T-cell (primary cell): ENCODE measurements around the gene MRPL4. TPM values are rescaled to one million over a fixed set of nuclear protein-coding genes. Genes with fewer than 3 reads are reported as not detected.

Source experiments
- ATAC-seq, 4 experiments: fragments of 200-7000 bp in 3 of 4; fragments of 150-1000 bp in 1 of 4; cut with Tn5 transposase; replicated peaks in 1 of 4; 1 replicate in 3 of 4; 2 replicates in 1 of 4; pipeline ENCODE4 v1.10.0; 2021; ENCODE audit warnings: moderate library complexity in 3 of 4, mild to moderate bottlenecking in 2 of 4, moderate number of reproducible peaks in 1 of 4
- CTCF ChIA-PET, 2 donors: fragments of 300-600 bp; sonication (Branson Sonifier 250); formaldehyde crosslinking; loops; one replicate each; lab custom pipeline; 2022; ENCODE audit warnings: antibody characterized with exemption in 2 of 2; lab: Charles Lee
- POLR2A ChIA-PET, 2 donors: fragments of 300-600 bp; sonication (Branson Sonifier 250); formaldehyde crosslinking; loops; one replicate each; lab custom pipeline; 2022; ENCODE audit warnings: antibody characterized with exemption in 2 of 2; lab: Charles Lee
- DNase-seq, 35 experiments: peaks; one replicate each; pipeline versions ENCODE4 v3.0.0 to v3.0.0-alpha.2; 2013 to 2023
- H3K27ac ChIP-seq: one replicate; pipeline ENCODE4 v1.5.1; 2013; ENCODE audit warnings: low read length
- H3K27me3 ChIP-seq, 2 experiments: replicated peaks in 1 of 2; 1 replicate in 1 of 2; 2 replicates in 1 of 2; pipeline versions ENCODE4 v1.6.1 to v1.7.0; 2013; ENCODE audit warnings: low read length in 1 of 2, mixed read lengths in 1 of 2; ENCODE audit not compliant: control insufficient read depth in 2 of 2, insufficient read depth in 2 of 2; ENCODE audit errors: extremely low read depth in 1 of 2
- H3K36me3 ChIP-seq, 2 donors: 1 replicate in 1 of 2; 2 replicates in 1 of 2; pipeline versions ENCODE4 v1.6.1 to v1.7.0; 2013; ENCODE audit warnings: low read length in 1 of 2; ENCODE audit not compliant: control insufficient read depth in 2 of 2, insufficient read depth in 1 of 2; ENCODE audit errors: extremely low read depth in 1 of 2
- H3K4me1 ChIP-seq, 2 experiments: 1 replicate in 1 of 2; 2 replicates in 1 of 2; pipeline versions ENCODE4 v1.6.1 to v1.7.0; 2013; ENCODE audit warnings: low read length in 2 of 2, mixed read lengths in 1 of 2; ENCODE audit not compliant: insufficient read depth in 2 of 2, control insufficient read depth in 1 of 2; ENCODE audit errors: extremely low read depth in 1 of 2
- H3K4me3 ChIP-seq, 2 donors: 1 replicate in 1 of 2; 2 replicates in 1 of 2; pipeline versions ENCODE4 v1.5.1 to v1.7.0; 2013; ENCODE audit warnings: mild to moderate bottlenecking in 2 of 2, low read length in 1 of 2, moderate library complexity in 1 of 2; ENCODE audit not compliant: control insufficient read depth in 1 of 2; ENCODE audit errors: extremely low read depth in 1 of 2
- H3K9me3 ChIP-seq: 2 replicates; pipeline ENCODE4 v1.7.0; 2013
- H3K27ac Mint-ChIP-seq, 2 donors: one replicate each; pipeline ENCODE4 v1.8.0; 2020 to 2021; ENCODE audit warnings: mild to moderate bottlenecking in 2 of 2, mixed read lengths in 2 of 2
- H3K27me3 Mint-ChIP-seq, 2 donors: one replicate each; pipeline ENCODE4 v1.8.0; 2021 to 2022; ENCODE audit warnings: mixed read lengths in 2 of 2
- H3K36me3 Mint-ChIP-seq: one replicate; pipeline ENCODE4 v1.8.0; 2021; ENCODE audit warnings: mixed read lengths
- H3K4me1 Mint-ChIP-seq, 3 donors: one replicate each; pipeline ENCODE4 v1.8.0; 2020 to 2022; ENCODE audit warnings: mixed read lengths in 3 of 3, mild to moderate bottlenecking in 1 of 3
- H3K4me3 Mint-ChIP-seq, 3 donors: one replicate each; pipeline ENCODE4 v1.8.0; 2020 to 2022; ENCODE audit warnings: mild to moderate bottlenecking in 3 of 3, mixed read lengths in 3 of 3, moderate library complexity in 3 of 3
- H3K9me3 Mint-ChIP-seq, 3 donors: one replicate each; pipeline ENCODE4 v1.8.0; 2020 to 2022; ENCODE audit warnings: mixed read lengths in 3 of 3
- WGBS: methylation state at CpG from one replicate; pipeline ENCODE4 v1.1.5; 2013; ENCODE audit warnings: missing lambda C conversion rate; ENCODE audit not compliant: insufficient coverage; 5-methylcytosine and 5-hydroxymethylcytosine counted together
- total RNA-seq, 35 experiments: library from RNA in 6 of 35; stranded (reverse) in 6 of 35; fragments of 120-200 nt in 1 of 35; gene quantifications; one replicate each; pipeline versions ENCODE4 v1.2.1 to v1.2.4 and lab custom pipeline; 2013 to 2026

MRPL4 gene
- total RNA-seq, 5 donors from 2014 or later (not counting 1 experiment from before 2014, with no cell fraction given): 32.9 to 56.6 (median 53.1) TPM

GRCh38 chr19:10222201-10222890 is 29.7 kb upstream of the MRPL4 start:
- WGBS: 77% methylated on average over 6 of the region's 14 CpGs
- H3K4me1 Mint-ChIP-seq: peaks cover 5 to 10% (median 9%) of the 10 kb centered on the region in 3 donors
- Histone ChIP-seq H3K9me3 (no peaks in the 10 kb centered on the region), H3K36me3 (peaks cover 0 to 3% of the 10 kb centered on the region in 2 donors), H3K4me1 (peaks cover 0 to 8% of the 10 kb centered on the region in 2 experiments), H3K4me3 (no peak overlapping the region), H3K27me3 (no peaks in the 10 kb centered on the region), H3K27ac (no peak overlapping the region)
- H3K27ac Mint-ChIP-seq: no peak overlapping the region
- no peak overlapping the region for H3K4me3 Mint-ChIP-seq
- ChIA-PET POLR2A (interaction anchor here in 1 of 2 donors (0.6 kb wide), 1 partner anchor 24 kb away, joined by 3 read pairs; no protein-coding TSS in a partner anchor), CTCF (interaction anchor here in 1 of 2 donors (0.7 kb wide), 1 partner anchor 624 kb away, joined by 4 read pairs; no protein-coding TSS in a partner anchor)
- H3K9me3 Mint-ChIP-seq: no peaks in the 10 kb centered on the region
- ATAC-seq (no peak), DNase-seq (no peak)
- no peaks in the 10 kb centered on the region for H3K27me3 Mint-ChIP-seq
- H3K36me3 Mint-ChIP-seq: peaks cover 5% of the 10 kb centered on the region

DNA sequence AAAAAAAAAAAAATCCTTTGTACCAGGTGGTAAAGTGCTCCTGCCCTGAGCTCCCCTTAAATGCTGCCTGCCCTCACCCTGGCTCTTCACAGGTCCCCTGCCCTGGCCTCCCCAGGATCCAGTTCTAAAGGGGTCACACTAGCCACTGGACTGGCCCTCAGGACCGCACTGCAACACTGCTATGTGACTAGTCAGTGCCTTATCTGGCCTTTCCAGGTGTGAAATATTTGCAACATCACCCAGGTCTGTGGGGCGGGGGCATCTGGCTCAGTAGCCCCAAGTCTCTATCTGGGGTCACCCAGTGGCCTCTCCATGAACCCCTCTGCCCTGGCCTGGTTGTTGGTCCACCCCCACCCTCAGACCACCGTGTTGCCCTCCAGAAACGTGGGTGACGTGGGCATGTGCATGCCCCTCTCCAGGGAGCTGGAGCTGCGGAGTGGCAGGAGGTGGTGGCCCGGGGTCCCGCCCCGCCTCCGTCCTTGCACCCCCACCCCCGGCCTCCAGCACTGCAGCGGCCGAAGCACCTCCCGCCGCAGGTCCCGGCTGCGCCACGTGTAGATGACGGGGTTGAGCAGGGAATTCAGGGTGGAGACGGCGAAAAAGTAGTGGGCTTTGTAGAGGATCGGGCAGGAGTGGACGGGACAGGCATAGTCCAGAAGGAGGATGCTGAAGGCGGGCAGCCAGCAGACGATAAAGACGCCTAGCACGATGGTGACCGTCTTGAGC is 28.4 kb upstream of the MRPL4 start:
- peaks cover 0 to 3% of the 10 kb centered on the region in 2 donors for H3K36me3 ChIP-seq
- Mint-ChIP-seq H3K4me1 (peaks cover 5 to 11% (median 10%) of the 10 kb centered on the region in 3 donors), H3K4me3 (no peak overlapping the region), H3K27me3 (no peaks in the 10 kb centered on the region), H3K36me3 (peaks cover 5% of the 10 kb centered on the region), H3K9me3 (no peaks in the 10 kb centered on the region), H3K27ac (no peak overlapping the region)
- no peak for DNase-seq
- 92% methylated on average over 20 of the region's 28 CpGs for WGBS
- no peaks in the 10 kb centered on the region for H3K9me3 ChIP-seq
- no peak for ATAC-seq
- no peak overlapping the region for H3K27ac ChIP-seq
- H3K27me3 ChIP-seq: no peaks in the 10 kb centered on the region
- no peak overlapping the region for H3K4me3 ChIP-seq
- ChIA-PET CTCF (interaction anchor here in 1 of 2 donors (0.7 kb wide), 1 partner anchor 623 kb away, joined by 4 read pairs; no protein-coding TSS in a partner anchor), POLR2A (interaction anchor here in 1 of 2 donors (0.6 kb wide), 1 partner anchor 23 kb away, joined by 3 read pairs; no protein-coding TSS in a partner anchor)
- peaks cover 0 to 16% of the 10 kb centered on the region in 2 experiments for H3K4me1 ChIP-seq

DNA sequence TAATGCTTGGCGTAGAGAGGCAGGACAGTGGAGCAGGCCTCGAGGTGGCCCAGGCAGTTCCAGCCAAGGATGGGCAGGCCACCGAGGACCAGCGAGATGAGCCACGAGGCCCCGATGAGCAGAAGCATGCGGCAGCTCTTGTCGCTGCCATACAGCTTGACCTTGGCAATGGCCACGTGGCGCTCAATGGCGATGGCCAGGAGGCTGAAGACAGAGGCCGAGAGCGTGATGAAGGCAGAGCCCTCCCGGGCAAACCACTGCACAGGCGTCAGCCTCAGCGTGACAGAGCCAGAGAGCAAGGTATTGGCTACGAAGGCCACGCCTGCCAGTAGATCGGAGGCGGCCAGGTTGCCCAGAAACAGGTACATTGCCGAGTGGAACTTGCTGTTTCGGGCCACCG is 27.7 kb upstream of the MRPL4 start:
- Histone ChIP-seq H3K4me3 (no peak overlapping the region), H3K27ac (no peak overlapping the region), H3K4me1 (peaks cover 0 to 23% of the 10 kb centered on the region in 2 experiments), H3K27me3 (no peaks in the 10 kb centered on the region), H3K9me3 (no peaks in the 10 kb centered on the region), H3K36me3 (peaks cover 0 to 3% of the 10 kb centered on the region in 2 donors)
- CTCF ChIA-PET: no interaction called here
- Mint-ChIP-seq H3K27me3 (no peaks in the 10 kb centered on the region), H3K4me3 (no peak overlapping the region), H3K27ac (no peak overlapping the region), H3K4me1 (peaks cover 11 to 13% (median 12%) of the 10 kb centered on the region in 3 donors), H3K9me3 (no peaks in the 10 kb centered on the region), H3K36me3 (peaks cover 5% of the 10 kb centered on the region)
- ATAC-seq (no peak), DNase-seq (no peak)
- 97% methylated on average over 23 of the region's 23 CpGs for WGBS
- POLR2A ChIA-PET: no interaction called here

GRCh38 chr19:10226021-10226375 is 26.0 kb upstream of the MRPL4 start:
- H3K9me3 Mint-ChIP-seq: no peaks in the 10 kb centered on the region
- peaks cover 3 to 33% of the 10 kb centered on the region in 2 experiments for H3K4me1 ChIP-seq
- 91% methylated on average over 6 of the region's 6 CpGs for WGBS
- ChIA-PET POLR2A (interaction anchor here in 1 of 2 donors (0.6 kb wide), 1 partner anchor 160 kb away, joined by 5 read pairs; no protein-coding TSS in a partner anchor), CTCF (interaction anchor here in 1 of 2 donors (2.3 kb wide), 1 partner anchor 24 kb away, joined by 7 read pairs; no protein-coding TSS in a partner anchor)
- no peak overlapping the region for H3K4me3 ChIP-seq
- no peak for ATAC-seq
- H3K36me3 ChIP-seq: peaks cover 0 to 3% of the 10 kb centered on the region in 2 donors
- no peaks in the 10 kb centered on the region for H3K9me3 ChIP-seq
- H3K27ac ChIP-seq: no peak overlapping the region
- no peak for DNase-seq
- H3K27ac Mint-ChIP-seq: peak overlapping the region in 1 of 2 donors; percentile 22
- no peaks in the 10 kb centered on the region for H3K27me3 Mint-ChIP-seq
- H3K27me3 ChIP-seq: no peaks in the 10 kb centered on the region
- peaks cover 5% of the 10 kb centered on the region for H3K36me3 Mint-ChIP-seq
- peaks cover 11 to 17% (median 14%) of the 10 kb centered on the region in 3 donors for H3K4me1 Mint-ChIP-seq
- H3K4me3 Mint-ChIP-seq: no peak overlapping the region

- no CpG with 5 or more reads among the region's 13 CpGs for WGBS
- H3K27ac ChIP-seq: no peak overlapping the region
- ChIA-PET POLR2A (interaction anchor here (0.5 to 0.6 kb wide), 3 partner anchors 13 to 159 kb away, joined by 4 to 7 read pairs (median 5); no protein-coding TSS in a partner anchor), CTCF (interaction anchor here in 1 of 2 donors (2.3 kb wide), 1 partner anchor 24 kb away, joined by 7 read pairs; no protein-coding TSS in a partner anchor)
- no peak overlapping the region for H3K4me3 ChIP-seq
- H3K4me1 Mint-ChIP-seq: peaks cover 11 to 17% (median 15%) of the 10 kb centered on the region in 3 donors
- H3K9me3 Mint-ChIP-seq: no peaks in the 10 kb centered on the region
- peaks cover 0 to 3% of the 10 kb centered on the region in 2 donors for H3K36me3 ChIP-seq
- no peak for ATAC-seq
- H3K27me3 ChIP-seq: no peaks in the 10 kb centered on the region
- H3K4me3 Mint-ChIP-seq: no peak overlapping the region
- H3K27ac Mint-ChIP-seq: peak overlapping the region in 1 of 2 donors; percentile 14
- DNase-seq: no peak
- H3K36me3 Mint-ChIP-seq: peaks cover 5% of the 10 kb centered on the region
- no peaks in the 10 kb centered on the region for H3K9me3 ChIP-seq
- H3K27me3 Mint-ChIP-seq: no peaks in the 10 kb centered on the region
- peaks cover 3 to 35% of the 10 kb centered on the region in 2 experiments for H3K4me1 ChIP-seq
Measured at GRCh38 chr19:10226376-10227025, 25.5 kb upstream of the MRPL4 start.
